Stimulated activated CD8-positive, alpha-beta memory T cell treated with anti-CD3 and anti-CD28 coated beads, Interleukin-2, amount 100 ng/mL, for 1 hour (primary cell): ENCODE data around the gene ANGPT4.

Source experiments
- DNase-seq, 2 donors: peaks; one replicate each; pipeline ENCODE4 v3.0.0-alpha.2; 2020; ENCODE audit warnings: low read depth in 2 of 2

The ANGPT4 gene

DNA sequence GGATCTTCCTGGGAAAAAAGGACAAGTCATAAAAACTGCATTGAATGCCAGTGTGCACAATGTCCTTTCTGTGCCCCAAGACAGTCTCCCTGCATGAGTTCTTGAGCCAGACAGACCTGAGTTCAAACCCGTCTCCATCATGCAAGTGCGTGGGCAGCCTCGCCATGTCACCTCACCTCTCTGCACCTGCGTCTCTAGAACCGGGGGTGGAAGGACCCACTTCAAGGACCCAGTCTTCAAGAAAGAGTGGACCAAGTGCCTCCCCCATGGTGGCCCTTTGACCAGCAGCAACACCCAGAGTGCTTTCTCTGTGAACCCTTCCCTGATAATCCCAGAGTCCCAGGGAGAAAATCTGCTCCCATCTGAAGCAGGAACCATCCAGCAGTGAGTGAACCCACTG, 23.5 kb upstream of the ANGPT4 start:
- no peak for DNase-seq

DNA sequence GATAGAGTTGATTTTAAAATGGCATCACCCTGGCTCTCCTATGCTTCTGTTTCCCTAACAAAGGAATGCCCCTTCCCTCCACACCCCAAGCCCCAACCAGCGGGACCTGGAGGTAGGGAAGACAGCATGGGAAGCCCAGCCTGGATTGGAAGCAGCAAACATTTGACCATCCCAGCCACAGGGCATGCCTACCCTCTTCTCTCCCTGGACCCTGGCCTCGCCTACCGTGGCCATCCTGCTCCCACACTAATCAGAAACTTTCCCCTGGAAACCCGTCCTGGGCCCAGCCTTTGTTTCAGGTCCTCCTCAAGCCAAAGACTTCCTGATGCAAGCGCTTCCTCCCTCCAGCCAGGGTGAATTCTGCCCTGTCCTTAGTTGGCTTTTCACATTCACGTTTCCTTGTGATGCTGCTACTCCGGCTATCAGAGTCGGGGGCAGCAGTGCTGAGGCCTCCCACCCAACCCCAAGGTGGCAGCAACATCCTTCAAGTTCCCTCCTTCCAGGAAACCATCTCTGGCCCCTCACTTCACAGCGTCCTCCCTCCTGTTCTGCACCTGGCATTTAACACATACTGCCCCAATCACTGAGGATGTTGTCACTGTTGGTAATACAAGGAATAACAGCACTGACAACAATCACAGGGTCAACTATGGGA, 18.2 kb upstream of the ANGPT4 start:
- no peak for DNase-seq

- no peak for DNase-seq
Observed at GRCh38 chr20:933029-933428, 16.9 kb upstream of the ANGPT4 start.

DNA sequence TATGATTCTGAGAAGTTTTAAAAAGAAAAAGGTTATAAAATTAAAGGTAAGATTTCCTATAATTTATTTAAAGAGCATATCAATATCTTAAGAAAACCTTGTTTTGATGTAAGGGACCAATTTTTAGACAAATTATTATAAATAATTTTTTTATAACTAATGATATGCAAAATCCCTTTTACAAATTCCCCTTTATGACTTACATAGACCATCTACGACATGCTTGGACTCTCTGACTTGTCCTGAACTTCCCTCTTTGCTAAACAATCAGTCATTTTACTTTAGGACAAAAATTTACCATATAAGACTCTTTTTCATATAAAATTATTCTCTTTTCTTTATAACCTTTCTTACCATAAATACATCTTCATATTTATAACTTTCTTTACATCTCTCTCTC, 15.3 kb upstream of the ANGPT4 start:
- no peak for DNase-seq

GRCh38 chr20:926670-927069, 10.5 kb upstream of the ANGPT4 start:
- no peak for DNase-seq

DNA sequence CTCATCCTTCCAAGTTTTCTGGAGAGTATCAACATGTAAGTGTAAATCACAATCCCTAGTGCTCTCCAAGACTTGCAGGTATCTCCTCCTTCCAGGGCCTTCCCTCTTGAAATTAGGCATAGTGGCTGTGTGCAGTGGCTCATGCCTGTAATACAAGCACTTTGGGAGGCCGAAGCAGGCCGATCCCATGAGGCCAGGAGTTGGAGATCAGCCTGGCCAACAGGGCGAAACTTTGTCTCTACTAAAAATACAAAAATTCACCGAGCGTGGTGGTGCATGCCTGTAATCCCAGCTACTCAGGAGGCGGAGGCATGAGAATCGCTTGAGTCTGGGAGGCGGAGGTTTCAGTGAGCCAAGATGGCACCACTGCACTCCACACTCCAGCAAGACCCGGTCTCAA, 9.4 kb upstream of the ANGPT4 start:
- DNase-seq: no peak

GRCh38 chr20:924639-925038, 8.5 kb upstream of the ANGPT4 start:
- no peak for DNase-seq

- DNase-seq: no peak
Observed at GRCh38 chr20:922781-923180, 6.6 kb upstream of the ANGPT4 start.

DNA sequence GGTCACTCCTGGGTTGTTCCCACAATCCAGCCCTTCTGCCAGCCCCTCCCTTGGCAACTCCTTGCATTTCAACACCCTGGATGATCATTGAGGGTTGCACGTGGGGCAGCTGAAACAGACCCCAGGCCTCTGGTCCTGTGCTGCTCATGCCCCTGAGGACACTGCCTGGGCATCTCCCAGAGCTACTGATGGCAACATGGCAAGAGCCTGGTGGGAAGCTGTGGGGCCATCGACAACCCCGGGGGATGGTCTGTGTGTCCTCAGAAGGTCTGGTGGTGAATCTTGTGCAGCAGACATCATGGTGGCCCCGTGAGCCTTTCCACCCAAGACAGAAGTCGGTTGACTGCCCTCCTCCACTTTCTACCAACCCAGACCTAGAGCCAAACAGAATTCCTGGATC, 4.9 kb upstream of the ANGPT4 start:
- DNase-seq: no peak

DNA sequence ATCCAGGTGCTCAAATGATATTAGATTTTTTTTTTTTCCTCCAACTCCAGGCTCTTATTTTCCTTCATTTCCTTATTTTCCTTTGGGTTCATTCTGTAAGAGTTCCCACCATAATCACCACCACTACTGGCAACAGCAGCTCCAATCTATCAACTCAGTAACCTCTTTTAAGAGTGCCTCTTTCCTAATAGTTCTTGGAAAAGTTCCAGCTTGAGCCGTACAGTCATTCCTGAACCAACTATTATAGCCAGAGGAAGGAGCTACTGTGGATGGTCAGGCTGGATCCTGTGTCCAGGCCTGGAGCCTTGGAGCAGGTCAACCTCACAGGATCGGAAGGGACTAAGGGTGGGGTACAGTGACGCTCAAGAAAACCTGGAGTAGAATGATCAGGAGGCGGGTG, 4.2 kb upstream of the ANGPT4 start:
- DNase-seq: no peak

DNA sequence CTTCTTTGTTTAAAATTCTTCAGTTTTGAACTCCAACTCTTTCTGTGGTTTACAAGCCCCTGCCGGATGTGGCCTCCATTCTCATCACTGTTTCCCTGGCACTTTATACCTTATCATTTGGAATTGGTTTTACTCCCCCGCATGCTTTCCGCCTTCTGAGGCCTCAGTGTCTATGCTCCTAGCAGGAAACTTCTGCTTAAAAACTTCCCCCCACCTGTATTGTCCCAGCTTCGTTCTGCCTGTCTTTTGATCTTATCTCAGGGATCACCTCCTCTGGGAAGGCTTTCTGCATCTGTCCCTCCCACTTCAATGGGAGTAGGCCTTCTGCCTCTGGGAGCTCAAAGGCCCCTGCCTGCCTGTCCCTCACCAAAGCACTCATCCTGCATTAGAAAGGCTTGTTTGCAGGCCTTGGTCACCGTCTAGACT, 3.4 kb upstream of the ANGPT4 start:
- DNase-seq: no peak

DNA sequence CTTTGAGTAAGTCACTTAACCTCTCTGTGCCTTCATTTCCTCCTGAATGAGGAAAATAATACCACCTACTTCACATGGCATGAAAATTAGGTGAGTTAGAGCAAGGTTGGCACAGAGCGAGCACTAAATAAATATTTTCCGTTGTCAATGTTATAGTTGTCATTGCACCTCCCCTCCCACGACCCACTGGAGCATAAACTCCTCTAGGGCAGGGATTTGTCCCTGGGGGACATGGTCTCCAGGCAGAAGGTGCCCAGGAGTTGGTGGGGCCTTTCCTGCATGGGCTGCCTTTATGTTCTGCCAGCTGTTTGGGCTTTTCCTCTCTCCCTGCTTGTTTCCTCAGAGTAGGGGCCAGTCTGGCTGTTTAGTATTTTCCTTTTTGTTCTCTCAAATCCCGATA, 1.3 kb upstream of the ANGPT4 start:
- no peak for DNase-seq

GRCh38 chr20:916825-917224, 691 bp upstream of the ANGPT4 start:
- DNase-seq: no peak

- DNase-seq: no peak
Observed at GRCh38 chr20:914727-915498, 1.2 kb downstream of the ANGPT4 start.

GRCh38 chr20:913306-913849, 2.8 kb downstream of the ANGPT4 start:
- DNase-seq: no peak

GRCh38 chr20:911882-912600, 4.1 kb downstream of the ANGPT4 start:
- DNase-seq: no peak

DNA sequence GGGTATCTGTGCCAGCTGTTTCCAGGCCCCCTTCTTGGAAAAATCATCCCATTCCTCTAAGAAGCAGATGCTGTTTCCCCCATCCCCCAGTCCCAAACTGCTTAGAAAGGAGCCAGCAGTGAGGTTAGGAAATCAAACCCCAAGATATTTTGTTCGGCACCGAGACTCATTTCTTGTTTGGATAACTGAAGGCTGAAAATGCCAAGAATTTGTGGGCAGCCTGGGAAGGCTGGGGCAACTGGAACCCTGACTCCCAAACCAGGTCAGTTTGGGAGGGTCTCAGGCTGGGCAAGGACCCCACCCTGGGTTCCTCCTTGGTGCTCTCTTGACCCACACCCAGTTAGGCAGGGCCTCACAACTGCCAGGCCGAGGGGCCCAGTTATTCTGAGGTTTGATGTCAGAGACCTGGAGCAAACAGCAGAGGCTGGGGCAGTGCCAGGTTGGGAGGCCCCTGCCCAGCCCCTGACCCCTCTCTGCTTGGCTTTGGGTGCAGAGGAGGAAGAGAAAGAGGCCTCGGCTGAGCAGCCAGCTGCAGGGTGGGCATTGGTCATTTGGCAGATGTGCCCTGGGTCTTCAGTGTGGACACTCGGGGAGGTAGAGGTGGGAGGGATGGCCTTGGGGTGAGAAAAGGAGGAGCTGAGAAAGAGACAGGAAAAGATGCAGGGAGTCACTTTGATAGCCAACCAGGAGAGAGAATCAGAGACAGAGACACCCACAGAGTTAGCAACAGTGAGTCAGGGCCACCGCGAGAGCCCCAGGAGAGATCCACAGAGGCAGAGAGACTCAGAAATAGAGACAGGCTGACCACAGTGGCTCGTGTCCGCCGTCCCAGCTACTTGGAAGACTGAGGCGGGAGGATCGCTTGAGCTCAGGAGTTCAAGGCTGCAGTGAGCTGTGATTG, 5.0 kb downstream of the ANGPT4 start:
- no peak for DNase-seq

GRCh38 chr20:910132-910869, 5.8 kb downstream of the ANGPT4 start:
- no peak for DNase-seq

- DNase-seq: no peak
Observed at GRCh38 chr20:909641-910040, 6.5 kb downstream of the ANGPT4 start.

GRCh38 chr20:906703-907270, 9.3 kb downstream of the ANGPT4 start:
- DNase-seq: no peak
